GM18517 (cell line): ENCODE results near the gene SGMS2.
A peak's percentile ranks its signal among the peaks of the same experiment; 100 is the strongest.
"Not testable (repeated sequence)": the region's sequence is repeated elsewhere in the genome, so short reads cannot be mapped to it uniquely, and the experiment has no call there.

Experiments used
- ATAC-seq: cut with Tn5 transposase; IDR thresholded peaks from one replicate; pipeline ENCODE4 v1.9.1; 2021; ENCODE audit warnings: mild to moderate bottlenecking, moderate library complexity; ENCODE audit not compliant: unreplicated experiment

The SGMS2 gene

DNA sequence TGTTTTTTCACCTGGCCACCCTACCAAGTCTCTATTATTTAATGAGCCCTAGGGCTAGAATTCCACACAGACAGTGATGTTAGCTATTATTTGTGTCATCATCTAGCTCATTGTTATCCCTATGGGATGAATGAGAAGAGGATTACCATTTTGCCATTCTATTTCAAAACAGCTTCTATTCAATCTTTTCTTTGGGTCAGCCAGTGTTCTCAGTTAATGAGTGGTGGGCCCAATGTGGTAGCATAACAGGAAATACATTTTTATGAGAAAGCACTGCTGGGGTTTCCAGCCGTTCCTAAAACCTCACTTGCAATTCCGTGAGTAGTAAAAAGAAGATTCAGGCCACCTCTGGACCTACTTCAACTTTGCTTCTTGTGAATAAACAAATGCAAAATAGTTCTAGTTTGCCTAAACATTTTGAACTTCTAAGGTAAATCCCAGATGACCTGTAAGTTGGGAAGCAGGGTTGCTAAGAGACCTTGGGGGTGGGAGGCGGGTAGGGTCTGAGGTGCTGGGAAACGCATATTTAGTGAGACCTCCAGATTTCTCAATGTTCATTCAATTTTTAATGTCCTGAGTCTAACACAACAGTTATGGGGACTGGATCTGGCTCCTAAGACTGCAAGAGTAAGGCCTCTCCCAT is 81.8 kb downstream of the SGMS2 start:
- no peak for ATAC-seq

DNA sequence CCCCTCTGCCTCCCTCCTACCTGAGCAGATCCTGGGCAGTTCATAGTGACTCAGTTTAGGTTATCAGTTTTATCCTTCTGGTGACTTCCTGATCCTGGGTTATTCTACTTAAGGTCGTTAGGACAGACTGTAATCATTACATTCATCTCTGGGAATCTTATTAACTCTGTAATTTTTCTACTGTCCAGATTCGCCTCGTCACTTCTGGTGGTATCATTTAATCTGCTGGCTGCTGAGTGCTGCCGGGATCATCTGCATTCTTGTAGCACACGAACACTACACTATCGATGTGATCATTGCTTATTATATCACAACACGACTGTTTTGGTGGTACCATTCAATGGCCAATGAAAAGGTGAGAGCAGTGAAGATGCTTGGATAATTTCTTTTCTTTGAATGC is 83.6 kb downstream of the SGMS2 start:
- no peak for ATAC-seq

DNA sequence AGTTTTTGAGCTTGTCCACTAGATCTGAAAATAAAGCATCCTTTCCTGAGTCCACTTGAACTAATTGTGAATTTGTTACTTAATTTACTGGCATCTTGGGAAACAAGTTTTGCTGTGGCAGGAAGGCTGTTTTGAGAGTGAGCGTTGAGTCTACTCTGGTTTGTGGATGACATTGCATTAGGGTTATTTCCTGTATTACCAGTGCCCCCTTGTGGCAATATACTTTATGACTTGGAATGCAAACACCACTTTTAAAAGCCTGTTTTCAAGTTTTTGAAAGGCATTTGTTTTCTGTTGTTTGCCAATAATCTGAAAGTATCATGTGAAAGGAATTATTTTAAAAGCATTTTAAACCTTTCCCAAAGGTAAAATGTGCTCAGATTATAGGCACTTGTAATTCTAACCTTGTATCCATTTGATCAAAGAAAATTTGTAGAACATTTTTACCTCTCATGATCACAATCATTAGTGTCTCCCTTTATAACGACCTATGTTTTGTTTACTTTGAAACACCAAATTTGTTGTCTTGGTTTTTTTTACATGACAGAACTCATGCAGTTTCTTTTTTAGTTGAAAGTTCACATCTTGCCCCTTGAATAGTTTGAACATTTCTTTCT is 88.7 kb downstream of the SGMS2 start:
- peak; percentile 95 for ATAC-seq

DNA sequence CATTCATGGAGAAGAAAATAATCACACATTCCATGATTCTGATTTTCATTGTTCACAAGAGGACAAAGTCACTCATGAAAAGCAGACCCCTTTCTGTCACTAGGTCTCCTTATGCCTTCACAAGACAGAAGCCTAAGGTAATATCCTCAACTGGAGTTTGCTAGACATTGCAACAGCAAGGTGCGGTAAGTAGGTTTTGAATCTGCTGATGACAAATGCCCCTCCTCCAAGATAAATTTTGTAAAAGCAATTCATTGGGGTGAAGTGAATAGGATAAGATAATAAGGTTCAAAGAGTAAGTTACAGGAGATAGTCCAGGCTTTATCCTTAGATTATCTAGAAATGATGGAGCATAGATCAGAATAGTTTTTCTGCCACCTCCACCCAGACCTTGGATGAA is 90.5 kb downstream of the SGMS2 start:
- no peak for ATAC-seq

DNA sequence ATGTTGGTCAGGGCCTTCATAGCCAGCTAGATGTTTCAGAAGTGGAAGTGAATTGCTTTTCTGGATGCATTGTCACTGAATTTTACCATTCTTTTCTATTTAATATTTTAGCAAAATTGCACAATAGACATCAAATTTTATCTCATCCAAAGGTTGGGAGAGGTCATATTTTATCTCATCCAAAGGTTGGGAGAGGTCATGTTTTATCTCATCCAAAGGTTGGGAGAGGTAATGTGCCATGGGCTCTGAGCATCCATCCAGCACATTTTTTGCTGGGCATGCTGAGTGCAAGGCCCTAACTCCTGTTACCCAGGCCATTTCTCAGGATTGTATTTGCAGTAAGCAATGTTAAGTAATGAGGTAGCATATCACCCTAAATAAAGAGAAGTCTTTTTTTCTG is 91.9 kb downstream of the SGMS2 start:
- ATAC-seq, result no peak

DNA sequence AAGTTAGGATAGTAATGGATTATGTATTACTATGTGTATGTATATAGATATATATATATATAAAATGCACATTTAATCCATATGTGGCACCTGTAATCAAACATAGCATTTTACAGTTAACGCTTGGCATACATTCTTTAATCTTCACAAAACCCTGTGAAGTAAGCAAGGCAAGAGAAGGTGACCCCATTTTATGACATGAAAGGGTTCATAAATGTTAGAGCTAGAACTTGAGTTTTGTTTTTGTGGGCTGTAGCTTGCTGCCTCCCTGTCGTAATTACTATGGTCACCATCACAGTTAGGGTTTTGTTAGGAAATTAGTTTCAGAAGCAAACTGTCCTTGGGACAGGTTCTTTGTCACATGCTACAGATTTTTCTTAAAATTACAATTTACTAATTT is 92.8 kb downstream of the SGMS2 start:
- ATAC-seq, result no peak

DNA sequence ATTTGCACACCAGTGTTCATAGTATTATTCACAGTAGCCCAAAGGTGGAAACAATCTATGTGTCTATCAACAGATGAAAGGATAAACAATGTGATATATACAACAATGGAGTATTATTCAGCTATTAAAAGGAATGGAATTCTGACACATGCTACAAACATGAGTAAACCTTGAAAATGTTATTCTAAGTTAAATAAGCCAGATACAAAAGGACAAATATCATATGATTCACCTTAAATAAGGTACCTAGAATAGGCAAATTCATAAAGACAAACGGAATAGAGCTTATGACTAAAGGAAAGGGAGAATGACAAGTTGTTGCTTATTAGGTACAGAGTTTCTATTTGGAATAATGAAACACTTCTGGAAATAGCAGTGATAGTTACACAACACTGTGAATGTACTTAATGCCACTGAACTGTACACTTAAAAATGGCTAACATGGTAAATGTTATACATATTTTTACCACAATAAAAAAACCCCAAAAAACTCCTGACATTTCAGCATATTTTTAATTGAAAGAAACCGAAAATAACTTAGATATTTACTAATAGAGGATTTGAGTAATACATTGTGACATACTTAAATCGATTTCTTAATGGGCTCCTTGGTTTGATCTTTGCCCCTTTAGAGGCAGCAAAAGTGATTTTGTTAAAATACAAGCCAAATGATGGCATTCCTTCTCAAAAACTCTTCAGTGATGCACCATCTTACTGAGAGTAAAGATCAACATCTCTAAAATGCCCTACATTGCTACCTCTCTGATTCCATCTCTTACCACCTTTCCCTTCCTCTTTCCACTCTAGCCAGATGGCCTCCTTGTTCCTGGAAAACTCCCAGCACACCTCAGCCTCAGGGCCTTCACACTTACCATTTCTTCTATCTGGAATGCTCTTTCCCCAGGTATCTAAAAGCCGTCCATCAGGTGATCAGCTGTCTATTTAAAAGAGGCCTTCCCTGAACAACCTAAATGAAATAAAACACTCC is 98.0 kb downstream of the SGMS2 start:
- ATAC-seq, result no peak

DNA sequence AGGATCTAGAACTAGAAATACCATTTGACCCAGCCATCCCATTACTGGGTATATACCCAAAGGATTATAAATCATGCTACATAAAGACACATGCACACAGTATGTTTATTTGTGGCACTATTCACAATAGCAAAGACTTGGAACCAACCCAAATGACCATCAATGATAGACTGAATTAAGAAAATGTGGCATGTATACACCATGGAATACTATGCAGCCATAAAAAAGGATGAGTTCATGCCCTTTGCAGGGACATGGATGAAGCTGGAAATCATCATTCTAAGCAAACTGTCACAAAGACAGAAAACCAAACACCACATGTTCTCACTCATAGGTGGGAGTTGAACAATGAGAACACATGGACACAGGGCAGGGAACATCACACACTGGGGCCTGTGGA is 101.0 kb downstream of the SGMS2 start:
- ATAC-seq, result not testable (repeated sequence)

DNA sequence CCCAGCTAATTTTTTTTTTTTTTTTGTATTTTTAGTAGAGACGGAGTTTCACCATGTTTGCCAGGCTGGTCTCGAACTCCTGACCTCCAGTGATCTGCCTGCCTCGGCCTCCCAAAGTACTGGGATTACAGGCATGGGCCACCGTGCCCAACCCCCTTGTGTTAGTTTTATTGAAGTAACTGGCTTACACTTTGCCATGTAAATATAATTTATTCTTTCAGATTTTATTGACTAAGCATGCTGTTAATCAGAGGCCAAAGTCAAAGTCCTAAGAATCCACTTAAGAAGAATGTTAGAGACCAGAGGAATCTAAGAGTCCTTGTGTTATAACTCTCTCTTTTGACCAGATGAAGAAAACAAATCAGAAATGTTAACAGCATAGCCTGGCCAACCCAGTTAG is 102.1 kb downstream of the SGMS2 start:
- not testable (repeated sequence) for ATAC-seq

DNA sequence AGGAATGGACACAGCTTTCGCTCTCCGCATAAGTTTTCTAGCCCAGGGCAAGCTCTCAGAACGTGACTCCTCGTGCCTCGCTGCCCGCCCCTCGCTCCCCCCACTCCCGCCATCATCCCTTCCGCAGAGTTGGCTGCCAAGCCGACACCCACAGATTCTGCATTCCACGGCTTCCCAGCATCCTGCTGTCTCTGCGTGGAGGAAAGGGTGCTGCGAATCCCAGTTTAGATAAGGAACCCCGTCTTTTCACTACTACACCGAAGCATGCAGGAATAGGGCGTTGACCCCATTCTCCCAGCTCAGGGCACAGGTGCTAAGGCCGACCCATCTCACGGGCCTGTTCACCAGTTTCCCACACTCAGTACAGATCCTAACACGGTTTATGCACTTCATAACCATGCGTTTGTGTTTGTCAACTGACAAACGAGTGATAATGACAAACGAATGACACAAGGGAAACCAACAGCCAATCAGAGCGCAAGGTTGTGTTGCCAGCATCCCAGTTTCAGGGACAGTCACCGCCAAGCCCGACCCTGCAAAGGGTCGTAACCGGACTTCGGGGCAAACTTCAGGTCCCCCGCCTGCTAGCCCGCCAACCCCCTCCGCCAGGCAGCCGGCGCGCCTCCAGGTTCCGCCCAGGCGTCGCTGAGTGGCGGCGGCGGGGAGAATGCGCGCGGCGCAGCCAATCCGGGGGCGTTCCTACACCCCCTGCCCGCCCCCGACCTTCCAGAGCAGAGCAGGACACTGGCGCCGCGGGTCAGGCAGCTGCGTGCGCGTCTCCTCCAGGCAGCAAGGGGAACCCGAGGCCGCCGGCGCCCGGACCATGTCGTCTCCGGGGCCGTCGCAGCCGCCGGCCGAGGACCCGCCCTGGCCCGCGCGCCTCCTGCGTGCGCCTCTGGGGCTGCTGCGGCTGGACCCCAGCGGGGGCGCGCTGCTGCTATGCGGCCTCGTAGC is 106.4 kb downstream of the SGMS2 start, which contains the start of gene CYP2U1:
CYP2U1 (plus strand) TSS at position 729 of the 954 bp plus-strand sequence; CDS start at position 824, 95 bp downstream.
- peak; percentile 93 for ATAC-seq

DNA sequence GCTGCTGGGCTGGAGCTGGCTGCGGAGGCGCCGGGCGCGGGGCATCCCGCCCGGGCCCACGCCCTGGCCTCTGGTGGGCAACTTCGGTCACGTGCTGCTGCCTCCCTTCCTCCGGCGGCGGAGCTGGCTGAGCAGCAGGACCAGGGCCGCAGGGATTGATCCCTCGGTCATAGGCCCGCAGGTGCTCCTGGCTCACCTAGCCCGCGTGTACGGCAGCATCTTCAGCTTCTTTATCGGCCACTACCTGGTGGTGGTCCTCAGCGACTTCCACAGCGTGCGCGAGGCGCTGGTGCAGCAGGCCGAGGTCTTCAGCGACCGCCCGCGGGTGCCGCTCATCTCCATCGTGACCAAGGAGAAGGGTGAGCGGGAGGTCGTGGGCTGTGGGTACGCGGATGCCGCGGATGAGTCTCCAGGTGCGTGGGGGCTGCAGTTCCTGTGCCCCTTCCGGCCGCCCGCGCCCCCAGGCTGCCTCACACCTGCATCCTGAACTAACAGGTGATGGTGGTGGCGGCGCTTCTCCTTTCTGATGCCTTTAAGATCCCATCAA is 107.1 kb downstream of the SGMS2 start:
- no peak for ATAC-seq

DNA sequence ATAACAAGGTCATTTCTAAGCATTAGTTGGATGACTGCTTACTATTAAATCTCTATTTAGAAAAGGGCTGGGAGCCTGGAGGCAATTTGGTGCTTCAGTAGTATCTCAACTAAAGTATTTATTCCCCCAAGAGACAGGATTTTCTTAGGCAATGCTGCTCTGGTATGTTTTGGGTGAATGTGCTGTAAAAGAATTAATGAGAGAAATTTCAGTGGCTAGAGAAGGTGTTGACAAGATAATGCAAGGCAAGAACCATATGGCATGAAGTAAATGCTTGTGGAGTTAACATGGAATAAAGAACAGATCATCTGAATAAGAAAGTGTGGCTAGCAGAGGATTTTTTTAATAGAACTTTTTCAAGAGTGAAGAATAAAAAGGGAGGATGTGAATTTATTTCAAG is 110.5 kb downstream of the SGMS2 start:
- no peak for ATAC-seq

DNA sequence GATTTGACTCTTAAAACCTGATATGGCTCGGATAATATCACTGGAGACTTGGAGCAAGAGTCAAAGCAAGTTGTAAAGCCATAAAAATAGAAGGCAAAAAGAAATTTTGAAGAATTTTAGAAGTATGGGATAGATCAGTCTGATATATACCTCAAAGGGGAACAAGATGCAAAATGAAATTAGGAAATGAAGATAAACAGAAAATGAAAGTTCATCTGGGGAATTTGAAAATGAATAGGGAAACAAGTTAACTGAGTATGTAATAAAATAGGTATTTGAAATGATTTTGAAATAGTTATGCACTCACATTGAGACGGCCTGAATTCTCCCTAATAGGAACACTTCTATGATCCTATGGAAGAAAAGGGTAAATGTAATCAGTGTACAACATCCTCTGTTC is 112.3 kb downstream of the SGMS2 start:
- no peak for ATAC-seq

DNA sequence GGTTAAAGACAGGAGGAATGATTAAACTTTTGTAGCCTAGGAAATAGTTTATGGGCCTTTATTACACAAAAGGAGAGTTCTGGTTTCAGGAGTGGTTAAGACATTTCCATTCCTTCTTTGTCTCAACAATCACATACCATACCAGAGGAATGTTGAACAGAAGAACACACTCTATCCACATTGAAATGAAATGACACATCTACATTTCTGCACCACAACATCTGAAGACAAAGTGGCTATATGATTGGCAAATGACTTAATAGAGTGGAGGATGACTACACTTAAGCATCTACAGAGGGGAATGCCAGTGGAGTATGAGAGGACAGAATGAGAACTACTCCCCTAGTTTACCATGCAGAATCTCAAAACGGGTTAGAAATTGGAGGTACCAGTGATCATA is 114.6 kb downstream of the SGMS2 start:
- no peak for ATAC-seq

DNA sequence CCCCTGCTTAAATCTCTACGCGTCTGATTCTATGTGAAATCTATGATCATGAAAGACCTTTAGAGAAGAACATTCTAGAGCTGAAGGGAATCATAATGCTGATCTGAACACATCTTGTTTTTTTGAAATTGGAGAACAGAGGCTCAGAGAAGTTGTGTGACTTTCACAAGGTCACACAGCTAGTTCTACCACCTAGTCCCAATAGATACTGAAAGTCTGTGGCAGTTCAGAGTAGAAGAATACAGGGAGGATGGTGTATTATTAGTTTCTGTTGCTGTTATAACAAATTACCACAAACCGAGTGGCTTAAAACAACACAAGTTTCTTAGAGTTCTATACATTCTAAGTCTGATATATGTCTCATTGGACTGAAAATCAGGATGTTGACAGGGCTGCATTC is 121.1 kb downstream of the SGMS2 start:
- ATAC-seq, result no peak

DNA sequence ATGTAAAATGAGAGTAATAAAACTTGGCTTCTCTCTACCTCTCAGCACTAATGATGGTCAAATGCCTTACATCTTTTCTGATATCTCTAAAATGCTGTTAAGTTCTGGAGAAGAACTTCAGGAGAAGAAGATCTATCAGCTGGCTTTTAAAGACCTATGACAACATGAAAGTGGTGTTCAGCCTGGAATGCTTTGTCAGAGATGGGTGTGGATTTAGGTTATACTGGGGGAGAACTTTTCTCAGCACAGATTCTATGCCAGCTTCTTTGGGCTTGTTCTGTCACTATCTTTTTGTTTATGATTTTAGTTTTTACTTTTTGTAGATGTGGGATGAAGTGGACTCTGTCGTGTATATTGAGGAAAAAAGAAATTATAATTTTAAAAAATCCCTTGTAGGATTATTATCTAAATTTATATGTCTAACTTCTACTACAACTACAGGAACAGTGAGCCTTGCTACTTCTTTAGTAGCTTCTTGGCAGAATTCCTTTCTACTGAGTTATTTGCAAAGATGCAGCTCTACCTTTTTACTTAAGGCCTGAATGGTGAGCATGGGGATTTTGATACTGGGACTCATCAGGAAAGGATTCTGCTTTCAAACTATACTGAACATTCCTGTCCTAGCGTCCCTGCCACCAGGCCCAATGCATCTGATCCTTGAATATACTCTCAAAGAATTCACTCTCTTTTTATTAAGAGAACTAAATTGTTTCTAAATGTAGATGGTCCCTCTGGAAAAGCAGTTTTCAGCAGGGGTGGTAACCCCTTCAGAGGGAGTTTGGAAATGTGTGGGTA is 126.2 kb downstream of the SGMS2 start:
- ATAC-seq, result no peak

DNA sequence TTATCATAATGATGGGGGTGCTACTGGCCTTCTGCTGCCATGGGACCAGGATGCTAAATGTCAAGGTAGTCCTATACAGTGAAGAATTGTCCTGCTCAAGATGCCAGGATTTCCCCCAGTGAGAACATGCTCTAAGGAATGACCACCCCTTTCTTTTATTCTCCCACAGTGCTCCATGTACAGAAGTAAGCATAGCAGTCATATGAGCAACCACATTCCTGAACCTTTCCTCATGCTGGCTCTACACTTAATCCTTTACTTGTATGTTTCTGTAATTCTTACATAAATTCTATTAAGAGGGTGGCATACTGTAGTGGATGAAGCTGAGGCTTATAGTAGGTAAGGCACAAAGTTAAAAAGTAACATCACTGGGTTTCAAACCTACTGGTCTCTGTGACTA is 126.8 kb downstream of the SGMS2 start:
- ATAC-seq, result no peak

DNA sequence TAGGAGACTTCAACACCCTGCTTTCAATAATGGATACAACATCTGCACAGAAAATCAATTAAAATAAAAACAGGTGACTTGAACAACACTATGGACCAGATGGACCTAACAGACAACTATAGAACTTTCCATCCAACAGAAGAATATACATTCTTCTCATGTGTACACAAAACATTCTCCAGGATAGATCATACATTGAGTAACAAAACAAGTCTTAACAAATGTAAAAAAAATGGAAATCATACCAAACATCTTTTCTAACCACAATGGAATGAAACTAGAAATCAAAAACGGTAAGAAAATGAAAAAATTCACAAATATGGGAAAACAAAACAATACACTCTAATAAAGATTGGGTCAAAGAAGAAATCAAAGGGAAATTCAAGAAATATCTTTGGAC is 131.3 kb downstream of the SGMS2 start:
- no peak for ATAC-seq
